K562 treated with DMSO at 1 percent for 24 hours (cell line): Measurements from ENCODE around the gene FGD2. TPM values are rescaled to one million over a fixed set of nuclear protein-coding genes. Genes with fewer than 3 reads are reported as not detected.

Source experiments
- total RNA-seq: library from RNA; unstranded; fragments of 300-600 nt; gene quantifications from 2 replicates; pipeline ENCODE4 v1.2.3, GENCODE V29; 2022; ENCODE audit warnings: low read depth; ENCODE audit not compliant: insufficient read depth

The FGD2 gene
- total RNA-seq, result 1.2 and 1.6 TPM in 2 replicates

GRCh38 chr6:37005061-37005810, at the start of gene FGD2:
TSS of gene FGD2 (plus strand) at chr6:37005655. CDS start at chr6:37005818, 163 bp downstream.

GRCh38 chr6:36985808-36986703, 19.4 kb upstream of the FGD2 start, which contains the start of gene MTCH1:
TSS of gene MTCH1 (minus strand) at chr6:36986196. CDS start at chr6:36986173, 23 bp downstream.

Other genes with a start within 250 kb of the FGD2 start
- gene CPNE5, start 166.2 kb upstream of the FGD2 start, total RNA-seq, result 1.9 and 2.9 TPM in 2 replicates
- 30.9 and 36.1 TPM in 2 replicates for gene PPIL1, start 130.9 kb upstream of the FGD2 start, total RNA-seq
- gene C6orf89, start 119.7 kb upstream of the FGD2 start, total RNA-seq, result 57.2 and 65.7 TPM in 2 replicates
- gene PI16, start 50.9 kb upstream of the FGD2 start, total RNA-seq, result 4.5 and 7.9 TPM in 2 replicates
- 295 and 299 TPM in 2 replicates for gene MTCH1, start 19.5 kb upstream of the FGD2 start, total RNA-seq
- gene PIM1, start 164.5 kb downstream of the FGD2 start, total RNA-seq, result 558 and 658 TPM in 2 replicates